Measurements from ENCODE around the gene GNPDA2.

The GNPDA2 gene

GRCh38 chr4:44756559-44756958 lies 30.2 kb upstream of the GNPDA2 start:
- Histone ChIP-seq H3K27me3 (ENCODE audit: insufficient read depth, poor library complexity, severe bottlenecking) (no peaks in the 10 kb centered on the region), H3K4me3 (replicated peaks; ENCODE audit: insufficient read depth, low read length) (no peak overlapping the region), H3K27ac (replicated peaks) (no peak overlapping the region)
- TF ChIP-seq REST (IDR thresholded peaks at IDR 0.05; ENCODE audit: insufficient replicate concordance, low read depth) (no peak), SPI1 (IDR thresholded peaks at IDR 0.05; ENCODE audit: borderline replicate concordance, low read depth) (no peak), CTCF (IDR thresholded peaks at IDR 0.05; ENCODE audit: insufficient read depth, low read length) (no peak)
- no peak for DNase-seq (ENCODE audit: low read depth in 1 of 2, low spot score in 1 of 2)

- no peak overlapping the region for H3K27ac ChIP-seq (replicated peaks)
- no peak for DNase-seq (ENCODE audit: low read depth in 1 of 2, low spot score in 1 of 2)
- TF ChIP-seq GABPA (IDR thresholded peaks at IDR 0.05; ENCODE audit: low read depth) (no peak), REST (IDR thresholded peaks at IDR 0.05; ENCODE audit: insufficient replicate concordance, low read depth) (no peak), CTCF (IDR thresholded peaks at IDR 0.05; ENCODE audit: insufficient read depth, low read length) (no peak)
- no peak overlapping the region for H3K4me3 ChIP-seq (replicated peaks; ENCODE audit: insufficient read depth, low read length)
- H3K27me3 ChIP-seq (ENCODE audit: insufficient read depth, poor library complexity, severe bottlenecking) = peaks cover 3% of the 10 kb centered on the region
These were observed 13.8 kb upstream of the GNPDA2 start for GRCh38 chr4:44740201-44740600.

GRCh38 chr4:44738615-44739014 lies 12.3 kb upstream of the GNPDA2 start:
- Histone ChIP-seq H3K4me3 (replicated peaks; ENCODE audit: insufficient read depth, low read length) (no peak overlapping the region), H3K27me3 (ENCODE audit: insufficient read depth, poor library complexity, severe bottlenecking) (peaks cover 3% of the 10 kb centered on the region), H3K27ac (replicated peaks) (no peak overlapping the region)
- DNase-seq (ENCODE audit: low read depth in 1 of 2, low spot score in 1 of 2) = no peak
- TF ChIP-seq REST (IDR thresholded peaks at IDR 0.05; ENCODE audit: insufficient replicate concordance, low read depth) = no peak
- no peak for TF ChIP-seq CTCF (IDR thresholded peaks at IDR 0.05; ENCODE audit: insufficient read depth, low read length)
- TF ChIP-seq GABPA (IDR thresholded peaks at IDR 0.05; ENCODE audit: low read depth) = no peak
- no peak for TF ChIP-seq SPI1 (IDR thresholded peaks at IDR 0.05; ENCODE audit: borderline replicate concordance, low read depth)
- TF ChIP-seq POLR2AphosphoS5 (IDR thresholded peaks at IDR 0.05; ENCODE audit: low read depth) = no peak
